WTC11 (cell line): ENCODE measurements around the gene HS3ST4.

Experiments used
- FOXJ3 ChIP-seq: sonication (generic); formaldehyde crosslinking; IDR thresholded peaks from 2 replicates; pipeline ENCODE4 v1.9.0; 2021; ENCODE audit warnings: missing genetic modification reagents, mild to moderate bottlenecking, borderline replicate concordance
- GABPB1 ChIP-seq: sonication (generic); formaldehyde crosslinking; IDR thresholded peaks from 2 replicates; pipeline ENCODE4 v1.8.1; 2023; ENCODE audit warnings: mild to moderate bottlenecking, missing genetic modification reagents
- NFE2L1 ChIP-seq: sonication (generic); formaldehyde crosslinking; IDR thresholded peaks from 2 replicates; pipeline ENCODE4 v1.8.1; 2023; ENCODE audit warnings: missing genetic modification reagents
- NR2C2 ChIP-seq: sonication (generic); formaldehyde crosslinking; IDR thresholded peaks from 2 replicates; pipeline ENCODE4 v1.8.0; 2022; ENCODE audit warnings: mild to moderate bottlenecking, missing genetic modification reagents
- RORB ChIP-seq: fragments of 250-450 bp; sonication (Bioruptor Pico); IDR thresholded peaks from 2 replicates; pipeline ENCODE4 v1.9.0; 2021; ENCODE audit warnings: mild to moderate bottlenecking
- SMAD3 ChIP-seq: sonication (generic); formaldehyde crosslinking; IDR thresholded peaks from 2 replicates; pipeline ENCODE4 v1.8.0; 2022; ENCODE audit warnings: missing genetic modification reagents, mild to moderate bottlenecking, borderline replicate concordance
- SP1 ChIP-seq: sonication (generic); formaldehyde crosslinking; conservative IDR thresholded peaks from 2 replicates; pipeline ENCODE4 v1.8.1; 2022; ENCODE audit warnings: missing genetic modification reagents
- TF ChIP-seq, protein P1 (sequence below): fragments of 200-600 bp; IDR thresholded peaks from 2 replicates; pipeline ENCODE4 v1.8.0; 2022; ENCODE audit warnings: antibody characterized with exemption
- TF ChIP-seq, protein P2 (sequence below): sonication (generic); formaldehyde crosslinking; IDR thresholded peaks from 2 replicates; pipeline ENCODE4 v1.8.1; 2023; ENCODE audit warnings: mild to moderate bottlenecking, missing genetic modification reagents, moderate library complexity
- TF ChIP-seq, protein P3 (sequence below): sonication (generic); formaldehyde crosslinking; IDR thresholded peaks from 2 replicates; pipeline ENCODE4 v1.8.1; 2023; ENCODE audit warnings: mild to moderate bottlenecking, moderate library complexity, missing genetic modification reagents
- TF ChIP-seq, protein P4 (sequence below): fragments of 250-450 bp; sonication (Bioruptor Pico); IDR thresholded peaks from 2 replicates; pipeline ENCODE4 v1.8.0; 2021; ENCODE audit warnings: mild to moderate bottlenecking
- TF ChIP-seq, protein P5 (sequence below): sonication (generic); formaldehyde crosslinking; IDR thresholded peaks from 2 replicates; pipeline ENCODE4 v1.8.0; 2022; ENCODE audit warnings: mild to moderate bottlenecking, missing genetic modification reagents

DNA sequence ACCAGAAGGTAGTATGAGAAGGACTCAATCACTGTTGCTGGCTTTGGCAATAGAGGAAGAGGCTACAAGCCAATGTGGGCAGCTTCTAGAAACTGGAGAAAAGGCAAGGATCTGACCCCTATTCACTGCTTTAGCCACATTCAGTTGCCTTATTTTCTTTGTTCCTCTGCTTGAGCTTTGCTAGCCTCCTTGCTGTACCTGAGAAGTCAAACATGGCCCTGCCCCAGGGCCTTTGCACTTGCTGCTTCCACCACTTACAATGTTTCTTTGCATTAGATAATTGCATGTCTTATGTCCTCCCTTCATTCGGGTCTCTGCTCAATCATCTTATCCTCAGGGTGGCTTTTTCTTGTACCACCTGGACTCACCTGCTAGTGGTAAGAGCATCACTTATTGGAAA is 15.8 kb downstream of the HS3ST4 start:
- TF ChIP-seq RORB (CRISPR knock-in tag) (no peak), FOXJ3 (CRISPR knock-in tag) (no peak), GABPB1 (no peak), NFE2L1 (CRISPR knock-in tag) (no peak), SMAD3 (CRISPR knock-in tag) (no peak), SP1 (CRISPR knock-in tag) (no peak), NR2C2 (CRISPR knock-in tag) (no peak)
- TF ChIP-seq, protein P1, sequence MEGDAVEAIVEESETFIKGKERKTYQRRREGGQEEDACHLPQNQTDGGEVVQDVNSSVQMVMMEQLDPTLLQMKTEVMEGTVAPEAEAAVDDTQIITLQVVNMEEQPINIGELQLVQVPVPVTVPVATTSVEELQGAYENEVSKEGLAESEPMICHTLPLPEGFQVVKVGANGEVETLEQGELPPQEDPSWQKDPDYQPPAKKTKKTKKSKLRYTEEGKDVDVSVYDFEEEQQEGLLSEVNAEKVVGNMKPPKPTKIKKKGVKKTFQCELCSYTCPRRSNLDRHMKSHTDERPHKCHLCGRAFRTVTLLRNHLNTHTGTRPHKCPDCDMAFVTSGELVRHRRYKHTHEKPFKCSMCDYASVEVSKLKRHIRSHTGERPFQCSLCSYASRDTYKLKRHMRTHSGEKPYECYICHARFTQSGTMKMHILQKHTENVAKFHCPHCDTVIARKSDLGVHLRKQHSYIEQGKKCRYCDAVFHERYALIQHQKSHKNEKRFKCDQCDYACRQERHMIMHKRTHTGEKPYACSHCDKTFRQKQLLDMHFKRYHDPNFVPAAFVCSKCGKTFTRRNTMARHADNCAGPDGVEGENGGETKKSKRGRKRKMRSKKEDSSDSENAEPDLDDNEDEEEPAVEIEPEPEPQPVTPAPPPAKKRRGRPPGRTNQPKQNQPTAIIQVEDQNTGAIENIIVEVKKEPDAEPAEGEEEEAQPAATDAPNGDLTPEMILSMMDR, result no peak
- TF ChIP-seq, protein P2, sequence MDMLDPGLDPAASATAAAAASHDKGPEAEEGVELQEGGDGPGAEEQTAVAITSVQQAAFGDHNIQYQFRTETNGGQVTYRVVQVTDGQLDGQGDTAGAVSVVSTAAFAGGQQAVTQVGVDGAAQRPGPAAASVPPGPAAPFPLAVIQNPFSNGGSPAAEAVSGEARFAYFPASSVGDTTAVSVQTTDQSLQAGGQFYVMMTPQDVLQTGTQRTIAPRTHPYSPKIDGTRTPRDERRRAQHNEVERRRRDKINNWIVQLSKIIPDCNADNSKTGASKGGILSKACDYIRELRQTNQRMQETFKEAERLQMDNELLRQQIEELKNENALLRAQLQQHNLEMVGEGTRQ (CRISPR knock-in tag), result no peak
- TF ChIP-seq, protein P3, sequence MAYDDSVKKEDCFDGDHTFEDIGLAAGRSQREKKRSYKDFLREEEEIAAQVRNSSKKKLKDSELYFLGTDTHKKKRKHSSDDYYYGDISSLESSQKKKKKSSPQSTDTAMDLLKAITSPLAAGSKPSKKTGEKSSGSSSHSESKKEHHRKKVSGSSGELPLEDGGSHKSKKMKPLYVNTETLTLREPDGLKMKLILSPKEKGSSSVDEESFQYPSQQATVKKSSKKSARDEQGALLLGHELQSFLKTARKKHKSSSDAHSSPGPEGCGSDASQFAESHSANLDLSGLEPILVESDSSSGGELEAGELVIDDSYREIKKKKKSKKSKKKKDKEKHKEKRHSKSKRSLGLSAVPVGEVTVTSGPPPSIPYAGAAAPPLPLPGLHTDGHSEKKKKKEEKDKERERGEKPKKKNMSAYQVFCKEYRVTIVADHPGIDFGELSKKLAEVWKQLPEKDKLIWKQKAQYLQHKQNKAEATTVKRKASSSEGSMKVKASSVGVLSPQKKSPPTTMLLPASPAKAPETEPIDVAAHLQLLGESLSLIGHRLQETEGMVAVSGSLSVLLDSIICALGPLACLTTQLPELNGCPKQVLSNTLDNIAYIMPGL (CRISPR knock-in tag), result no peak
- TF ChIP-seq, protein P4, sequence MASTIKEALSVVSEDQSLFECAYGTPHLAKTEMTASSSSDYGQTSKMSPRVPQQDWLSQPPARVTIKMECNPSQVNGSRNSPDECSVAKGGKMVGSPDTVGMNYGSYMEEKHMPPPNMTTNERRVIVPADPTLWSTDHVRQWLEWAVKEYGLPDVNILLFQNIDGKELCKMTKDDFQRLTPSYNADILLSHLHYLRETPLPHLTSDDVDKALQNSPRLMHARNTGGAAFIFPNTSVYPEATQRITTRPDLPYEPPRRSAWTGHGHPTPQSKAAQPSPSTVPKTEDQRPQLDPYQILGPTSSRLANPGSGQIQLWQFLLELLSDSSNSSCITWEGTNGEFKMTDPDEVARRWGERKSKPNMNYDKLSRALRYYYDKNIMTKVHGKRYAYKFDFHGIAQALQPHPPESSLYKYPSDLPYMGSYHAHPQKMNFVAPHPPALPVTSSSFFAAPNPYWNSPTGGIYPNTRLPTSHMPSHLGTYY, result no peak
- TF ChIP-seq, protein P5, sequence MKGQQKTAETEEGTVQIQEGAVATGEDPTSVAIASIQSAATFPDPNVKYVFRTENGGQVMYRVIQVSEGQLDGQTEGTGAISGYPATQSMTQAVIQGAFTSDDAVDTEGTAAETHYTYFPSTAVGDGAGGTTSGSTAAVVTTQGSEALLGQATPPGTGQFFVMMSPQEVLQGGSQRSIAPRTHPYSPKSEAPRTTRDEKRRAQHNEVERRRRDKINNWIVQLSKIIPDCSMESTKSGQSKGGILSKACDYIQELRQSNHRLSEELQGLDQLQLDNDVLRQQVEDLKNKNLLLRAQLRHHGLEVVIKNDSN, result no peak
